CD4-positive, alpha-beta T cell treated with Interleukin-6 at 100 ng/mL for 8 hours (primary cell): ENCODE measurements around the gene ANTXR2.

Source experiments
- DNase-seq: peaks from one replicate; pipeline ENCODE4 v3.0.0-alpha.2; 2020; ENCODE audit warnings: mixed read lengths, low spot score

The ANTXR2 gene

GRCh38 chr4:79864500-79865200 is 208.4 kb downstream of the ANTXR2 start:
- no peak for DNase-seq

DNA sequence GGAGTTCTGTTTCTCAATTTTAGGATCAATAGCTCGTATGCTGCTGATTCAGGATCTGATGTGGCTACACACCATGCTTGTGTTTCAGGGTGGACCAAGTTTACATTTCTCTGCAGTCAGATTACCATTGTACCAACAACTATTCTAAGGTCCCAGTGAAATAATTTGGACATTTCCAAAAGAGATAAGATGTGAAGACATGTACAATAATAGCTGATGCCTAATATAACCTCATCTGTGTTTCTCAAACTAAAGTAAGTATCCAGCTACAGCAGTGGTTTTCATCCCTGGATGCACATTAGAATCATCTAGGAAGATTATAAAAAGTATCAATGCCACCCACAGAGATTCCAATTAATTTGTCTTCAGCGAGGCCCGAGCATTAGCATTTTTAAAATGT is 209.7 kb downstream of the ANTXR2 start:
- DNase-seq, result no peak

DNA sequence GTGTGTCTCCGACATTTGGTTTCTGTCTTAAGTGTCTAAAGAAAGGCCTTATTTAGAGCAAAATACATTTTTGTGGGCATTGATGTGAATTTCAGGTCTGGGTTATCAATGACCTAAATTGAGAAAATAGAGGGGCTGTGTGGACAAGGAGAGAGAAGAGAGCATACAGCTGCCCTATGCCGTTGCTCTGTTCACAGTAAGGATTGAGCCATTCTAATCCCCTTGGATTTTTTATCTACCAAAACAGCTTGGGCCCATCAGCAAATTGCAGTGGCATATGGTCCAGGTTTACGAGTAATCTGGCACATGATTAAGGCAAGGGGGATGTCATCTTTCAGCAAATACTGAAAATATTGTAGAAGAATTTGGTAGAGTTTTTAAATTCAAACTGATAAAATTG is 210.2 kb downstream of the ANTXR2 start:
- DNase-seq, result no peak

- no peak for DNase-seq
Measured at GRCh38 chr4:79857811-79858210, 215.2 kb downstream of the ANTXR2 start.

GRCh38 chr4:79856196-79856595 is 216.8 kb downstream of the ANTXR2 start:
- DNase-seq, result no peak

DNA sequence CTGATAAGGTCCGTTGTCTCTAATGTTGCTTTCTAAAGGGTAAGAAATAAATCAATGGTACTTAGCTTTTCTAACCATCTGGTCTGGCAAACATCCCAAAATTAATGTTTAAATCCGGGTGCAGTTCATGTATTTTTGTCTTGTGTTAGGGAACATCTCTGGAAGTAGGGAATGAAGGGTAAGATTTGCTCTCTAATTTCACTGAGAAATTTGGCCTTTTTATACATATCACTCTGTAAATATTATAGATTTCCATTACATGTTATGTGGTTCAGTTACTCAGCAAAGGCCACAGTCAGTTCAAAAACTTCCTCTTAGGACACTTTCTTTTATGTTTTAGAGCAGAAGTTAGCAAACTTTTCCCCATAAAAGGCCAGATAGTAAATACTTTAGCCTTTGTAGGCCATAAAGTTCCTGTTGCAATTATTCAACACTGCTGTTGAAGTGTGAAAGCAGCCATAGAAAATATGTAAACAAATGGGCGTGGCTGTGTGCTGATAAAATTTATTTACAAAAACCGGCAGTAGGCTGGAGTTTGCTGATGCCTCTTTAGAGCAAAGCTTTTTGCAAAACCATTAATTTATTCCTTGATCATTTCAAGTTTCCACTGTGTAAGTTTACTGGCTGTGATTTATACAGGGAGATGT is 218.1 kb downstream of the ANTXR2 start:
- no peak for DNase-seq

DNA sequence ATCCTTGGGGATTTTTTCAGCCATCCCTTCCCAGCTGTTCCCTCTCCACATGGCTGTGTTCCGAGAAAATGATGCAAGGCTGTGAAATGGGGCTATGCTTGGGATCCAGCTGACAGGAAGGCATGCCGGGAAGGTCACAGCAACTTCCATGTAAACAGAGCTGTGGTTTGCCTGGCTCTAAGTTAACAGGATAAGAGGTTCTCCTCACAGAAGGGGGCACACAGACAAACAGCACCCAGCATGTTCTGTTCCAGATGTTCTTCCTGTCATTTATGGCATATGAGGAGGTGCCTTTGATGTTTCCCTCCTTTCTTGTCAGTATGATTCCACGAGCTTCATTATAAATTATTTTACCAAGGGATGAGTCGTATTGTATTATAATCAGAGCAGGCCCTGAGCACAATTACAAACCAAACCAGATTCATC is 220.7 kb downstream of the ANTXR2 start:
- DNase-seq, result no peak

GRCh38 chr4:79851625-79852304 is 221.3 kb downstream of the ANTXR2 start:
- no peak for DNase-seq
